NCI-H2081 treated with DMSO at 0.1 percent for 48 hours (cell line): ENCODE results near the gene PRL.
A peak's percentile ranks its signal among the peaks of the same experiment; 100 is the strongest.

ENCODE experiments used
- DNase-seq: peaks from one replicate; lab custom pipeline; 2025; lab: John Stamatoyannopoulos, UW

The PRL gene

DNA sequence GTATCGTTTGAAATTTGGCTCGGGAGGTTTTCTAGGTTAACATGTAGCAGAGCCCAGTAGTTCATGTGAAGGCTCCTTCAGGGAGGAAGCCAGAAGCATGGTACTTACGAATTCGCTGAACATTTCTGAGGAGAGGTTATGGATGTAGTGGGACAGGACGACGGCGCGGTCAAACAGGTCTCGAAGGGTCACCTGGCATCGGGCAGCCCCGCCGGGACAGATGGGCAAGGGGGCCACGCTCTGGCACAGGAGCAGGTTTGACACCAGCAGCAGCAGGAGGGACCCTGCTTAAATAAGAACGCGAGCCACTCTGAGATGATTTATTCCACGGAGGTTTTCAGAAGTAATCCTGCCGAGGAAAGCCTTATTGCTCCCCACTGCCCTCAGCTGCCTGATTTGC is 2.5 kb downstream of the PRL start:
- DNase-seq = no peak

DNA sequence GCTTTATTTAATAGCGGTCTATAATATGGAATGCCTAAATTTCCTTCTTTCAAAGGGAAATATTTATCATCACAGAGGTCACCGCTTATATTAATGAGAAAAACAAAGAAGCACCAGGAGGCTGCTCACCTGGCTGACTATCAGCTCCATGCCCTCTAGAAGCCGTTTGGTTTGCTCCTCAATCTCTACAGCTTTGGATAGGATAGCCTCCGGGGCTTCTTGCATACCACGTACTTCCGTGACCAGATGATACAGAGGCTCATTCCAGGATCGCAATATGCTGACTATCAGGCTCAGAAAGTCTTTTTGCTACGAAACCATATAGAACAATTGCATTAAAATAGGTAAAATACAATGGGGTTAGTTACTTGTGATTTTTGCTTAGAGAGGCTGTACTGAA is 6.8 kb downstream of the PRL start:
- DNase-seq = no peak

DNA sequence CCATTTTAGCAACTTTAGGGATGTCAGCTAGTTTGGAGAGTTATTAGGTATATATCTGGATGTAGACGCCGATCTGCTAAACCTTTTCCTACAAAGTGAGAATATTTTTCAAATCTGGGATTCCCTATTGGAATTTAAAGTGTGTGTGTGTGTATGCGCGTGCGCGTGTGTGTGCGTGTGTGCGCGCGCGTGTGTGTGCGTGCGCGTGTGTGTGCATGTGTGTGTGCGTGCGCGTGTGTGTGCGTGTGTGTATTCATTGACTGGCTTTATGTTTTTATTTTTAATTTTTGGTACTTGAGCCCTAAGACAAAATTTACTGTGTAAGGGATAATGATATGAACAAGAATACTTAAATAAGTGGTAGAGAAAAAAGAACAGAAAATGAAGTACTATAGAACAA is 8.1 kb downstream of the PRL start:
- no peak for DNase-seq

DNA sequence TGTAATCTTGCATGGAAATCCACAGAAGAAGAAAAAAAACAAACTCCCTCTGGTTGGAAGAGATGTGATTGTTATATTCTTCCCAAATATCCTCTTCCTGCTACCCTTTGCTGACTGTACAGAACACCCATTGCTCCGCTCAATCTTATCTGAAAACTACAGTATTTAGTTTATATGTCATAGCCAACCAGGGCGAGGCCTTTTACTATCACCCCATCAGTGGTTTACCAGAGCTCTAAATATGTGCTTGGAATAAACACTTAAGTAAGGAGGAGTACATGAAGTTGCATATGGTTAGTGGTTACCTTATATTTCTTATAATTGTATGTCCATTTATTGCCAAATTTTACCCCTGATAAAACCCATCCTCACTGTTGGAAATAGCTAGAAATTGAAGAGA is 12.2 kb downstream of the PRL start:
- no peak for DNase-seq

DNA sequence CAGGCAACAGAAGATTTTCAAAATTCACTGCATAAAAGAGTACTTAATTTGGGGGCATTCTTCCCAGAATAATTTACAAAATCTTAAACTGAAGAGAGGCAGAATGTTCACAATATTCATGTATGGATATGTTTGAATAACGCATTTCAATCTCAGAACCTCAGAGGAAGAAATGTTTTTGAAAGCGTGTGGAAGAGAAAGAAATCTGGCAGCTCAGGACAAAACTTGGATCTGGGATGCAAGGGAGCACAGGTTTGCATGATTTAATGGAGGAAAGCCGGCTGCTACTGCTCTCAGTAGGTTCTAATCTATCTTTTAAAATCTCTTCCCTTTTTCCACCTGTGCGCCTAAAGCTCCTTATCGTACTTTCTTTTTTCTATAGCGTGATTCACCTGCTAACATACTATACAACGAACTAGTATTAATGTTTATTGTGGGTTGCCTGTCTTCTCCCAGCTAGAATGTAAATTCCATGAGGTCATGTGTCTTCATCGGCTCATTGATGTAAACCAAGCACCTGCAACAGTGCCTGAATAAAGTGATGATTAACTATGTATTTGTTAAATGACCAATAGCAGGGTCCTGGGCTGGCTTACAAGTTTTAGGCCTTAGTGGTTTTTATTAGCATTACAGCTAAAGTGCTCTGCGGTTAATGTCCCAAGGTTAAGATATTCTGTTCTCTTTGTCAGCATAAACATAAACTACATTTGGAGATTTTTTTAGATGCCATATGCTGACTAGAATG is 15.3 kb downstream of the PRL start:
- DNase-seq = no peak

DNA sequence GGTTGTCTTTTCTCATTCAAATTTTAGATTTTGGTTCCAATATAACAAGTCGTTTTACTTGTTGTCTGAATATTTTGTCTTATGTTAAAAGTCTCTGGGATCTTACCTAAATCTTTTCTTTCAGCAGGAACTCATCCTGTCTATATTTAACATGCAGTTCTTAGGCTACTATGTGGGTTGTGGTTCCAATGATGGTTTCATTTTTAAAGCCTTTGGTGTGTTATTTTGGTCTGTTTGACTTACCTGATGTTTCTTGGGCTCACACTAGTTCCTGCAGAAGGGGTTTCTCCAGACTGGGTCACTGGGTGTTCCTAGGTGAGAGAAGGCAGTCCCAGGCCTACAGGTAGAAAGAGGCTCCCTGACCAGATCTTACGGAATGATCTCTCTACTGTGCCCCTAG is 17.4 kb downstream of the PRL start:
- no peak for DNase-seq

DNA sequence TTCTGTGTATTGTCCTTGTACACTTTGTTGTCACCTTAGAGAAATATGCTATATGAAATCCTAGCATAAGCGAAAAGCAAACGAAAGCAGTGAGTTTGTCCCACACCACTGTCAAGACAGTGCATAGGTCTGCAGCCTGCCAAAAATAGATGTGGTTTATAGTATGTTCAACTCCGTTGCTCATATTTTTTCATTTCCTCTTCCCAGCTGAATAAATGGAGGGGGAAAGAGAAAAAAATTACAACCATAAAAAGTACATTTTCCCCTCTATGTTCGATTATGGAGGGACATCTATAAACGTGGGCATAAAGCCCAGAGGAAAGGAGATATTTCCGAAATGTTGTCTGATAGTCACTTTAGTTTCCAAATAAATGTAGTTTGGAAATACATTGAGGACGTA is 25.8 kb downstream of the PRL start:
- DNase-seq = no peak

DNA sequence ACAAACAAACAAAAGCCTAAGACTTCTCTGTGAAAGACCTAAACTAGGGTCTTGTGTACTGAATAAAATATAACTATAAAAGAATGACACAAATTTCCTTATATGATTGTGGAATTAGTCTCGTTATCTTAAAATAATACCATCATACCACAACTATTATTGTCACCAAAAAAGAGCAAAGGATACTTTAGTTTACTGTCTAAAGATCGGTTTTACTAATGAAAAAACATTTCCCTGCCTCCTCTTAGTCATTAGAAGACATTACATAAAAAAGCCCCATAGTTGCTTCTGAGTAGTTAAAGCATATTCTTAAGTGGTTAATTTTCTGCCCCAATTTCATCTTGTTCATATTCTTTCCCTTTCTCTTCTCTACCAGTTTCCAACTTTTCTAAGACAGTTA is 33.1 kb downstream of the PRL start:
- DNase-seq = no peak

DNA sequence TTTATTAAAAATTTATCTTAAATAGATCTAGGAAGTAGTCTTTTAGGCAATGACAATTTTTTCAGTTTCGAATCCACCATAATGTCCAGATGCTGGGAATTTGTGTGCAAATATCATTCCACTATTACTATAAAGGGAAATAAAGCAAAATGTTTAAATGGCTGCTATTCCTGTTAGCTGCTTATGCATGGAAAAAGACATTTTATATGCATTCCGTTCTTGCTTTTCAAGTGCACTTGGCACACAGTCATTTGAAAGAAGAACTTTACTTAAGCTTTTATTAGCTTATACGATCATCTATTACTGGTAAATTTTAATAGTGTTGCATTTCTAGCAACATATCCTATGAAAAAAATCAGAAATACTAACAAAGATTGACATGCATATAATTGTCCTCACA is 42.0 kb downstream of the PRL start:
- no peak for DNase-seq

DNA sequence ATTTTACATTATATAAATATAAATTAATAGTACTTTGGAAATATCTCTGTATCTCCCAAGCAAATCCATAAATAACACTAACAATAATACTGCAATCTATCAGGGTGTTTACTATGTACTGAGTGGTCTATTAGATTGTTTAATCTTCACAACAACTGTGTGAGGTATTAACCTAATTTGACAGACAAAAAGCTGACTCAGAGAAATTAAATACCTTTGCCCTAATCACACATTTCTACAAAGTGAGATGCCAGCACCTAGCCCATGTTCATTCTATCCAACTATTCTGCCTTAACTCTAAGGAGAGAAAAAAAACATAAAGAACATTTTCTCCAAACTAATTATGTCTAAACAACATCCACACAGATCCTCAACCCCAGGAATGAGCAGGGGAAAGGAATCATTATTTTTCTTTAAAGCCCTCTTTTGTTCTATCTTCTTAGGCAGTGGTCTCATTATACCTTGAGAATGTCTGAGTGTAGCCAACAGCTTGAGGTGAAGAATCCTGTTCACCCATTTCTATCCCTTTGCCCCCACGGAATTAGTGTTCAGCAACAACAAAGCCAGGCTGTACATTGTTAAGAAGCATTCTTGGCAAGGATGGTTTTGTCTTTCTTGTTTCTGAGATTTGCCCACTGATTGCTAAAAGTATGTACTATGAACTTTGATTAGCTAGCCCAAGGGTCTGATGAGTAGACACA is 42.7 kb downstream of the PRL start:
- DNase-seq = no peak

DNA sequence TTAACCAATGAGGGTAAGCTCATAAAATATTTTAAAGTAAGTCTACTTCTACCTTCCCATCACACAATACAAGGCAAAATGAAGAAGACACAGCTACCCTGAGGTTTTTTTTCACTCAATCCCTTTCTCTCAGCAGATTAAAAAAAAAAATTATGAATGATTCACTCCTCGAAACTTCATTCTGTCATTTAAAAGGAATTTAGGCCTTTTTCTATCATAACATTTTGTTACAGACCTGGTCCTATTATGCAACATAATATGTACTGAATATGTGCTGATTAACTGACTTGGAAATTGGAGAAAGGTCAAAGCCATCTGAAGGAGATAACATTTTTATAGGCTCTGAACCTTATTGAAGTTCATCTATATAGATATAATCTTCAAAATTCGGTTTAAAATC is 45.5 kb downstream of the PRL start:
- DNase-seq = no peak

DNA sequence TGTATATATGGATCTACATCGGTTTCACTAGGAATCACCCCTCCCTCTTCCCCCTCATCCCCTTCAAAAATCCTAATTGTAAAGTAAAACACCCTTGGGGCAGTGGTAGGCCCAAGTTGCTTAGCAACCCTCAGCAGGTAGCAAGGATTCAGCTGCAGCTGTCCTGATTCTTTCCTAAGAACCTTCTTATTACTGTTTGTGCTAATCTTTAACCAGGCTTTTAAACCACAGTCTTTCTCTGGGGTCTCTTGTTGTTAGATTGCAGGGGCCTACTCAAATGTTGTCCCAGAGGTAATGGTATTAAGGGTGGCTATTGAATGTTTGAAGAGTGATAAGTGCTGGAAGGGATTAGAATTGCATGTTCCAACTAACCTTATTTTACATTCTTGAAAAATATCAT is 46.4 kb downstream of the PRL start:
- peak; percentile 50 for DNase-seq

DNA sequence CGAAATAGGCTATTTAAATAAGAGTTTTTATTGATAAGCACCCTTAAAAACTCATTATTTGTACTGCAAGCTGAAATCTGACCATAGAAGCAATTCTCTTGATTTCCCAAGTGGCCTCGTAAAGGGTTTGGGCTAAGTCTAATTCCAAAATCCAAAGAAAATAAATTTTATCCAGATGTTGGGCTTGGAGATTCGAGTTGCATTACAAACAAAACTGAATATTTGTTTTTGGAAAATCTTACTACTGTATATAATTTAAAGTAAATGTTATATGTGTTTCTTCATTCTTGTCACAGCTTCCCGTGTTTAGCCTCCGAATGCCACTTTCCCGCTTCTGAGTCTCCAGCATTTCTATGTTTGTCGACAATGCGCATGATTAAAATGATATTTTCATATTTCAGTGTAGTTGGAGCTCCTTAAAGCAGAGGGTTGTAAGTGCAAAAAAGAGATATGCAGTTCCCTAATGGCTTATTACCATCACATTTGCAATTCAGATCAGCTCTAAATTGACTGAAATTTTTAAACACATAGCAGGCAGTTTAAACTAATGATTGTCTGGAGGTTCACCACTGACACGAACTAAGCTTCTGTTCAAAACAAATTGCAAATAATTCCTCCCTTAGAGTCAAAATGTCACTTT is 47.0 kb downstream of the PRL start:
- DNase-seq = no peak

DNA sequence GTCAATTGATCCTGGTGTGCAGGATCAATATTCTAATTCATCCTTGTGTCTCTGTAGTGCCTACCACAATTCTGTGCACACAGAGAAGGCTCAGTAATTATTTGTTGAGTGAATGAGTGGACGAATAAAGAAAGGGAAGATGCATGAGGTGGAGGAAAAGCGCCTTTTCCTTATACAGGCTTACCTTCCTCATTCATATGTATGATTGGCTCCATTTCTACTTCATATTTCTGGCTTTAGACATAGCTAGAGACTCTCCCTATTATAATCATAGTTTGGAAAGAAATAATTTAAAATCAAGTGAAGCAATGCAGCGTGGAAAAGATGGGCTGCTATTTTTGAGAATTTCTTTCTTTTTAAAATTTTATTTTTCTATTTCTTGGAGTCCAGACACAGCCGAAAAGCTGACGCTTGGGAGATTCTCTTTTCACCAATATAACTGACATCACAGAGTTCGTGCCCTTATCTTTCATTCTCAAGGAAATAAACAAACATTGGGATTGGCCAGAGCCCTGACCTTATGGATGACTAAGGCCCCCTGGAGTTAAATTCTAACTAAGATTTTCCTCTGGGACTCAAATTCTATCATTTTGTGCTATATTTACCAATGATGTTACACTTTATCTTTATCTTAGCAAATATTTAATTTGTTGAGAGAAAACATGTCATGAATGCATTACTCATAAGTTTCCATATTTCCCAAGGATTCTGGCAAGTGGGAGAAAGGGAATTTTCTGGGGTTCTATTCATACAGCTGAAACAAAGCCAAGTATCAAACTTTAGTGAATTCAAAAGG is 48.1 kb downstream of the PRL start:
- no peak for DNase-seq

DNA sequence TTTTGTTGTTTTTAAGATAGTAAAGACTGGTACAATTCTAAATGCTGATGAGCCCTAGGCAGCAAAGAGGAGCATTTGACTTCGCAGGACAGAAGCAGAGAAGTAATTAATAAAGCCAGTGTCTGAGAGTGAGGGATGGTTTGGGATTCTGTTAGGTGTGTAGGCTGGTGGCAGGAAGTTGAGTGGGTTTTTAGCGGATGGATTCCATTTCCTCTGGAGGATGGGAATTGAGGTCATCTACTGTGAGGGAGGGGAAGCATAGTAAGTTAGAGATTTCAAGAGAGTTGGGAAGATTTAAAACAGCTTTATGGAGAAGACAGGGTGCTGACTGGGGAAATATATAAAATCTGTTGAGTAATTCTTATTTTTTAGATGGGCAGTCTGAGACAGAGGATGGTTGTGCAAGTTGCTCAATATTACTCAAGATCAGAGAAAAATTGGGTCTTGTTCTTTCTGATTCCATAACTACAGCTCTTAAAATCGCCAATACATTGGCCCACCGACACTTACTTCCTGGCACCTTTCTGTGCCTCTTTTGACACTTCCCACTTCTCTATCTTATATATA is 48.8 kb downstream of the PRL start:
- DNase-seq = no peak

DNA sequence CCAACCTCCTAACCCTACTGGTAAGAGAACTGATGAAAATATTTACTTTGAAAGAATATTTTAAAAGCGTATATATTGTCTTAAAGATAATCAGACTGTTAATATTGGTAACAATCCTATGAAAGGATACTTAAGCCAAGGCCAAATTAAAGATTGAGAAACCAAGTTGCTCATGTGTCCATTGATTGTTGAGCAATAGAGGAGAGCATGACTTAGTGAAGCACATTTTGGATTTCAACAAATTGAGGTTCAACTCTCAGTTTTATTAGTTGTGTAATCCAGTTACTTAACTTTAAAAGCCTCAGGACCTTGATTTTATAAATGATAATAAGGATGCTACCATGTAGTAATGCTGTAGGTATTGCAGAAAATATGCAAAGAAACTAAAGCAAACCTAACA is 56.8 kb downstream of the PRL start:
- no peak for DNase-seq

DNA sequence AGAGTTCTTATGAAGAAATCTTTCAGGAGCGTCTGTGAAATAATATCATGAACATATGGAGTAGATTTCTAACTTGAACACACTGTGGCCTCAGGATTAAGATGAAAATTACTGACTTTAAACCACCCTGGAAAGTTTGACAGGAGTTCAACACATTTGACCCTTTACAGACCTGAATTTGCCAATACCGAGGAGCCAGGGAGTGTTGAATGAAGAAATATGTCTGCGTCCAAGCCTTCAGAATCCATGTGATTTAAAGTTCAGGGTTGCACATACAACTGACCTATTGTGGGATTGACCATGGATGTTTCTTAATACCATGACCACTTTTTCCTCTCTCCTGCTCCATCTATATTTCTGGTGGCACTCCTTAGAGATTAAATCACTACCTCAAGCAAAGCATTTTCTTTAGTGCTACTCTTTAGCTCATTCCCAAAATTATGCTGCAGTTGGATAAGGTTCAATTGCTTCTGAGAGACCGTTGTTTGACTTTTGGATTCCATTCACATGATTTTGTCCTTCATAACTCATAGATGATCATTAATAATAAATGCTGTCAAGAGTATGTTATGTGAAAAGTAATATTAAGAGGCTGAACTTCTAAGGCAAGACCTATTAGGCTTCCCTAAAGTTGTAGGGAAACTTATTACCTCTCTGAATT is 57.4 kb downstream of the PRL start:
- DNase-seq = no peak

DNA sequence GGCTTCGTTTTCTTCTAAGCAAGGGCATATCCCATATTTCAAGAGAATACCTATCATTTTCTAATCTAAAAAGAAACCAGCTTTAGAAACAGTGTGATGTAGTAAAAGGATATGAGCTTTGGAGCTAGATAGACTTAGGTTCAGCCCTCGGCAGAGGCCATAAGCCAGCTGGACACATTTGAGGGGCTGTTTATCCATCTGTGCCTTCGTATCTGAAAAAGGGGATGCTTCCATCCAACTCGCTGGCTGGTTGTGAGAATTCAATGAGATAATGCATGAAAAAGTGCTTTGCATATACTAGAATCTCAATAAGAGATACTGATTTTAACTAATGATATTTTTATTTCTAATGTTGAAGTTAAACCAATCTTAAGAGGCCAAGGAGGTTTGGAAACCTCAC is 58.0 kb downstream of the PRL start:
- DNase-seq = no peak

DNA sequence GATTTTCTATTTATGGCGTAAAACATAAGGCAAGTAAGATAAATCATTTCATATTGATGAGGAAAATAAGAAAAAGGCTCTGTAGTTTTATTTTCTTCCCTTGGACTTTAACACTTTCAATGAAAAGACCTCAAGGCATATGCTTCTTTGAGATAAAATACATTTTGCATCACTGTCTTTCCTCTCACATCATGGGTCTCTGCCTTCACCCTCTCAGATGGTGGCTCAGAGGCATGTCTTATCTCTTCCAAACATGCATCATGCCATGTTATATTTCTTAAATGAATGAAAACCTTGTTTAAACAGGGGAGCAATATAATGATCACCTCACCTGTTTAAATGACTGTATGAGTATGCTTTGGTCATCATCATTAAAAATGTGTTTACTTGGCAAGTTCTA is 59.3 kb downstream of the PRL start:
- DNase-seq = no peak
